C4-2B (cell line): Measurements from ENCODE around the gene ADORA2A.

Experiments used
- H3K27ac ChIP-seq: fragments of 450-650 bp; 2 replicates; pipeline ENCODE4 v1.5.1; 2017
- ZFX ChIP-seq: fragments of 450-650 bp; IDR thresholded peaks from 2 replicates; pipeline ENCODE4 v1.6.1; 2017
- TF ChIP-seq, protein P1 (sequence below): fragments of 450-650 bp; conservative IDR thresholded peaks from 2 replicates; pipeline ENCODE4 v1.5.1; 2017; ENCODE audit warnings: mild to moderate bottlenecking

The ADORA2A gene

DNA sequence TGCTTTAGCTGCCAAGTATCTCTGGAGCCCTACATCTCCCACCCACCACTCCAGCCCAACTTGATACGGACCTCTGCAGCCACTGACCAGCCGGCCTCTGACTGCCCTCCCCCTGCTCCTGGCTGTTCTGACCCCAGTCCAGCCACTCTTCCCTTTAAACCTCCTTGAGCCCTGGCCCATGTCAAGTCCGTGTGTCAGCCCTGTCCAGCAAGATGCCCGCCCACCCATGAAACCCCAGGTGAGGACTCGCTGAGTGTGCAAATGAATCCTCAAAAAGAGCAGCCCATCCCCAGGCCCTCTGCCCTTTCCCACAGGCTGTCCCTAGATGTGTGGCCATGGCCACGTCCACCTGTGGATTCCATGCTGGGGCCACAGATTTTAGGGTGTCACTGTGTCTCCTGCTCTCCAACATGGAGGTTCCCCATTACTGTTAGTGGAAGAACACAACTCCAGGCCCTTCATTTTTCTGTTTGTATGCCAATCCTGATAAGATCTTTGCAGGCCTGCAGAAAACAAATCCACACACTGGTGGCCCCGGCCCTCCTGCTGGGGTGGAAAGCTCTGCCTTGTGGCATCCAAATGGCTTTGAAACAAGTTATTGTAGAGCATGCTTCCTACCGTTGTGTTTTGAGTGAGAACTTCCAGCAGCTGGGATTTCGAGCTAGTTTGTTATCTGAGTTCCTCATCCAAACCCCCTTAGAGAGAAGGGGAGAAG, 22.7 kb upstream of the ADORA2A start:
- no peak for TF ChIP-seq ZFX
- TF ChIP-seq, protein P1, sequence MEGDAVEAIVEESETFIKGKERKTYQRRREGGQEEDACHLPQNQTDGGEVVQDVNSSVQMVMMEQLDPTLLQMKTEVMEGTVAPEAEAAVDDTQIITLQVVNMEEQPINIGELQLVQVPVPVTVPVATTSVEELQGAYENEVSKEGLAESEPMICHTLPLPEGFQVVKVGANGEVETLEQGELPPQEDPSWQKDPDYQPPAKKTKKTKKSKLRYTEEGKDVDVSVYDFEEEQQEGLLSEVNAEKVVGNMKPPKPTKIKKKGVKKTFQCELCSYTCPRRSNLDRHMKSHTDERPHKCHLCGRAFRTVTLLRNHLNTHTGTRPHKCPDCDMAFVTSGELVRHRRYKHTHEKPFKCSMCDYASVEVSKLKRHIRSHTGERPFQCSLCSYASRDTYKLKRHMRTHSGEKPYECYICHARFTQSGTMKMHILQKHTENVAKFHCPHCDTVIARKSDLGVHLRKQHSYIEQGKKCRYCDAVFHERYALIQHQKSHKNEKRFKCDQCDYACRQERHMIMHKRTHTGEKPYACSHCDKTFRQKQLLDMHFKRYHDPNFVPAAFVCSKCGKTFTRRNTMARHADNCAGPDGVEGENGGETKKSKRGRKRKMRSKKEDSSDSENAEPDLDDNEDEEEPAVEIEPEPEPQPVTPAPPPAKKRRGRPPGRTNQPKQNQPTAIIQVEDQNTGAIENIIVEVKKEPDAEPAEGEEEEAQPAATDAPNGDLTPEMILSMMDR = no peak
- H3K27ac ChIP-seq = peak overlapping the region; percentile 77

DNA sequence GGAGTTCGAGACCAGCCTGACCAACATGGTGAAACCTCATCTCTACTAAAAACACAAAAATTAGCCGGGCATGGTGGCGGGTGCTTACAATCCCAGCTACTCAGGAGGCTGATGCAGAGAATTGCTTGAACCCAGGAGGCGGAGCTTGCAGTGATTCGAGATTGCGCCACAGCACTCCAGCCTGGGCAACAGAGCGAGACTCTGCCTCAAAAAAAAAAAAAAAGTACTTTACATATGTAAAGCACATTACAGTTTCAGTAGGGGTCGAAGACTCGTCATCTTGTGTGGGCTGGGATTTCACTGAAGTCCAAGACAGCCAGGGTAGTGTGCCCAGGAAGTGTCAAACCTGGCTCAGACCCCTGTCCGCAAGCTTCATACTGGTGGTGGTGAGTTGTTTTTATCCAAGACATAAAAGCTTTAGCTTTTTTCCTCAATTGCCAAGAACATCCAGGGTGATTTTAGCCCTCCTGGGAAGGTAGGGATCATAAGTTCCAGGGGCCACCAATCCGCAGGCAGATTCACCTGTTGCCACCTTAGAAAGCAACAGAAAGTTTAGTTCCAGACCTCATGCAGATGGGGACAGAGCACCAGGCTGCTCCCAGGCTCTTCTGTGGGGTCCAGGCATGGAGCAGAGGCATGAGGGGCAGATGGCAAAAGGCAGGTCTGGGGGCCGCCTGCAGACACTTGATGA, 21.6 kb upstream of the ADORA2A start:
- TF ChIP-seq, protein P1 = no peak
- no peak for TF ChIP-seq ZFX
- H3K27ac ChIP-seq = peak overlapping the region; percentile 77

DNA sequence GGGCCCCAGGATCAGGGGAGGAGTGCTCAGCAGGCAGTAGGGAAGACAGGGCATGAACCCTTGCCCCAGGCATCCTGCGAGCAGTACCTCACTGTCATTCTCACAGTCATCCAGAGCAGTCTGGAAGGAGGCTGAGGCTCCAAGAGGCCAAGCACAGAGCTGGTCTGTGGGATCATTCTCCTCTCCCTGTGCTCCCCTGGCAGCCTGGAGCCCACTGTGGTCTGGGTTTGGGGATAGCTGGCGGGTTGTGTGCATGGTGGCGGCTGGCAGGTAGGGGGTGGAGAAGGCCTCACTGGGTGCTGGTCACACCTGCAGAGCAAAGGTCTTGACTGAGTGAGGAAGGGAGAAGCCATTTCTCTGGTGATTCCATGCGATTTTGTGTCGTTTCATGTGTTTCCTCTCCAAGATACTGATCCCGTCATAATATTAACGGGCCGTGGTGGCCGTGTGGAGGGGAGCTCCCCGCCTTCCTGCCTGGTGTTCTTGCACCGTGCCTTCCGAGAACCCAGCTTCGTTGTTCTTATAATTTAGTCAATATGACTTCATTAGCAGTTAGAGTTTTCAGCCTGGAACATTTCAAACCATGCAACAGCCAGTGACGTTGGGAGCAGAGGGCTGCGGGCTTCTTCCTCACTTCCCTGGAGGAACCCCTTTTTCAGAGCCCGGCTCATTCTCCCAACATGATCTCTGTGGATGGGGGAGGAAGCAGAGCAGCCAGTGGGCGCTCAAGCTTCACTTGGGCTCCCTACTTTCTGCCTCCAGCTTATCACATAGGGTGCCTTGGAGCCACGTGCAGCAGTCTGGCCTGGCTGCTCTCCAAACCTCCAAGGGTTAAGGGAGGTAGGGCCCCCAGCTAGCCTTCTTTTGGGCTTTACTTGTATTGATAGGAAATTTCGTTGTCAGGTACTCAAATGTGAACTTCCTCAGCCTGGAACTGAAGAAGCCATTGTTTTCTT, 20.8 kb upstream of the ADORA2A start:
- TF ChIP-seq ZFX = no peak
- TF ChIP-seq, protein P1 = no peak
- peak overlapping the region; percentile 77 for H3K27ac ChIP-seq

DNA sequence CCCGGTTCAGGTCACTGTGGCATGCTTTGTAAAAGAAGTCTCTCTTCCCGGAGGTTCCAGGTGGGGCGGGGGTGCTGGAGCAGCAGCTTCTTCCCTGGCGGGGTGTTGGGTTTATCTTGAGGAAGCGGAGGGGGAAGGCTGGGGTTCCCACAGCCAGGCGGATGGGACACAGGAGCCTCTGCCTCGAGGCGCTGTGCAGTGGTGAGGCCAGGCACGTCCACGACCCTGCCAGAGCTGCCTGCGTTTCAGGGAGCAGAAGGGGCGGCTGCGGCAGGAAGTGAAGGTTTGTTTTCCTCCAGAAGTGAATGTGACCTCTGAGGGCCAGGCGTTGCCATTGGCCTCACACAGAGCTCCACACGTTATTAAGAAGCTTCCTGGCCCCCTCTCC, 20.1 kb upstream of the ADORA2A start:
- TF ChIP-seq ZFX = no peak
- TF ChIP-seq, protein P1 = no peak
- peak overlapping the region; percentile 77 for H3K27ac ChIP-seq

DNA sequence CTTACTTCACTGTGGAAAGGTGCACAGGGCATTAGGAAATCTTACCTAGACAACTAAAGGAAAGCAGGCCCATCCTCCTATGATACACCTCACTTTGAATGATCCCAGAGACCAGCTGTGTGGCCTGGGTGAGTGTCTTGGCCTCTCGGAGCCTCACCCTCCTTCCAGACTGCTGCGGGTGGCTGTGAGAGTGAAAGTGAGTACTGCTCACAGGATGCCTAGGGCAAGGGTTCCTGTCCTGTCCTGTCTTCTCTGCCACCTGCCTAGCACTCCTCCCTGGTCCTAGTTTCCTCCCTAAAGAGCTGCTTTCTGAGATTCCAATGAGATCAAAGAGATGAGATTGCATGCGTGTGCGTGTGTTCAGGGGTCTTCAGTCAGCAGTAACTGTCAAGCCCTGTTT, 19.5 kb upstream of the ADORA2A start:
- TF ChIP-seq ZFX = no peak
- TF ChIP-seq, protein P1 = no peak
- peak overlapping the region; percentile 77 for H3K27ac ChIP-seq

DNA sequence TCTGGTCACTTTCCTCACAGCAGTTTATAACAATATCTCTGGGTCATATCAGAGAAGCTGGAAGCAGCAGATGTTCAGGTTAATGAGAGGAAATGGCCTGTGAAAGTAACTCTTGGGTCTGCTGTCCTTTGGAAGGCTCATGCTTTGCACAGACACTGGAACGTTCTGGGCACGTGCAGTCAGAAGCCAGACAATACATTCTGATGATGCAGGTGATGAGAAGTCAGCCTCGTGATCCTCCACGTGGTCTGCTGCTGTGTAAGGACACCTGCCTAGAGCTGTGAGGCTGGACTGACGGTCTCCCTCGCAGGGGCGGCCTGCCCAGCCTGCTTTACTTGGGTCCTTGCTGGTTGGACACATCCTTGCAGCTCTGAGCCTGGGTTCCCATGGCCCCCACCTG, 18.8 kb upstream of the ADORA2A start:
- TF ChIP-seq, protein P1 = no peak
- no peak for TF ChIP-seq ZFX

More for the DNA sequence above, 18.8 kb upstream of the ADORA2A start:
- peak overlapping the region; percentile 77 for H3K27ac ChIP-seq
